Measurements from ENCODE around the gene ABHD12B. TPM values are rescaled to one million over a fixed set of nuclear protein-coding genes. Genes with fewer than 3 reads are reported as not detected.

Gene ABHD12B
- total RNA-seq: not detected

GRCh38 chr14:50871914-50872732 lies at the start of gene ABHD12B:
ABHD12B (plus strand) TSS chr14:50872053; CDS start chr14:50872175, 122 bp downstream.
- Mint-ChIP-seq H3K9me3 (no peaks in the 10 kb centered on the region), H3K27ac (no peak within 1 kb of the TSS), H3K36me3 (peaks cover 13 to 14% of the 10 kb centered on the region in 2 donors)
- ATAC-seq (no peak), DNase-seq (ENCODE audit: low spot score in 2 of 2) (no peak)

GRCh38 chr14:50822501-50823042 lies 49.3 kb upstream of the ABHD12B start:
- peaks cover 3 to 4% of the 10 kb centered on the region in 2 donors for H3K9me3 Mint-ChIP-seq
- ATAC-seq (peak; percentile 79 to 87), DNase-seq (ENCODE audit: low spot score in 2 of 2) (no peak)
- peaks cover 19 to 41% of the 10 kb centered on the region in 2 donors for H3K36me3 Mint-ChIP-seq
- peak overlapping the region; percentile 58 to 75 for H3K27ac Mint-ChIP-seq

GRCh38 chr14:50823051-50823761 lies 48.6 kb upstream of the ABHD12B start:
- DNase-seq (ENCODE audit: low spot score in 2 of 2): no peak
- H3K27ac Mint-ChIP-seq: peak overlapping the region; percentile 58 to 75
- peak; percentile 9 to 48 for ATAC-seq
- peaks cover 19 to 41% of the 10 kb centered on the region in 2 donors for H3K36me3 Mint-ChIP-seq
- H3K9me3 Mint-ChIP-seq: peaks cover 3 to 4% of the 10 kb centered on the region in 2 donors

- Mint-ChIP-seq H3K36me3 (peaks cover 15 to 43% of the 10 kb centered on the region in 2 donors), H3K9me3 (peaks cover 3 to 4% of the 10 kb centered on the region in 2 donors), H3K27ac (peak overlapping the region; percentile 46 to 75)
- no peak for DNase-seq (ENCODE audit: low spot score in 2 of 2)
- ATAC-seq: peak in 1 of 2 donors; percentile 21
These were observed 47.9 kb upstream of the ABHD12B start for GRCh38 chr14:50823762-50824636.

GRCh38 chr14:50825307-50825706 lies 46.5 kb upstream of the ABHD12B start:
- no peak for DNase-seq (ENCODE audit: low spot score in 2 of 2)
- H3K27ac Mint-ChIP-seq: no peak overlapping the region
- no peak for ATAC-seq
- H3K9me3 Mint-ChIP-seq: no peaks in the 10 kb centered on the region
- peaks cover 16 to 32% of the 10 kb centered on the region in 2 donors for H3K36me3 Mint-ChIP-seq

GRCh38 chr14:50826681-50827080 lies 45.2 kb upstream of the ABHD12B start:
- DNase-seq (ENCODE audit: low spot score in 2 of 2): no peak
- H3K36me3 Mint-ChIP-seq: peaks cover 13 to 21% of the 10 kb centered on the region in 2 donors
- no peak overlapping the region for H3K27ac Mint-ChIP-seq
- H3K9me3 Mint-ChIP-seq: no peaks in the 10 kb centered on the region
- ATAC-seq: no peak

GRCh38 chr14:50828721-50829488 lies 42.9 kb upstream of the ABHD12B start:
- ATAC-seq: no peak
- peak overlapping the region; percentile 23 to 74 for H3K27ac Mint-ChIP-seq
- H3K9me3 Mint-ChIP-seq: no peaks in the 10 kb centered on the region
- no peak for DNase-seq (ENCODE audit: low spot score in 2 of 2)
- H3K36me3 Mint-ChIP-seq: peaks cover 14 to 20% of the 10 kb centered on the region in 2 donors

GRCh38 chr14:50829489-50830043 lies 42.3 kb upstream of the ABHD12B start:
- Mint-ChIP-seq H3K9me3 (no peaks in the 10 kb centered on the region), H3K27ac (peak overlapping the region; percentile 74 to 93), H3K36me3 (peaks cover 14 to 20% of the 10 kb centered on the region in 2 donors)
- peak in 1 of 2 donors; percentile 3 for ATAC-seq
- DNase-seq (ENCODE audit: low spot score in 2 of 2): no peak

GRCh38 chr14:50830044-50830931 lies 41.6 kb upstream of the ABHD12B start:
- Mint-ChIP-seq H3K27ac (peak overlapping the region; percentile 74 to 93), H3K36me3 (peaks cover 14 to 20% of the 10 kb centered on the region in 2 donors), H3K9me3 (no peaks in the 10 kb centered on the region)
- ATAC-seq (peak; percentile 60 to 67), DNase-seq (ENCODE audit: low spot score in 2 of 2) (peak; percentile 63 to 73)

GRCh38 chr14:50830932-50831725 lies 40.7 kb upstream of the ABHD12B start, which contains the start of gene NIN:
NIN (minus strand) TSS chr14:50831162; CDS start chr14:50822056, 9,106 bp downstream.
- peak within 1 kb of the TSS; percentile 84 to 93 for H3K27ac Mint-ChIP-seq
- H3K9me3 Mint-ChIP-seq: no peaks in the 10 kb centered on the region
- DNase-seq (ENCODE audit: low spot score in 2 of 2): peak; percentile 76 to 78
- H3K36me3 Mint-ChIP-seq: peaks cover 14 to 20% of the 10 kb centered on the region in 2 donors
- ATAC-seq: peak; percentile 84 to 92

- Mint-ChIP-seq H3K27ac (peak overlapping the region; percentile 84 to 86), H3K9me3 (no peaks in the 10 kb centered on the region), H3K36me3 (peaks cover 14 to 18% of the 10 kb centered on the region in 2 donors)
- ATAC-seq: no peak
- DNase-seq (ENCODE audit: low spot score in 2 of 2): no peak
These were observed 40.1 kb upstream of the ABHD12B start for GRCh38 chr14:50831726-50832168.

- DNase-seq (ENCODE audit: low spot score in 2 of 2) (no peak), ATAC-seq (no peak)
- Mint-ChIP-seq H3K9me3 (no peaks in the 10 kb centered on the region), H3K36me3 (peaks cover 11 to 14% of the 10 kb centered on the region in 2 donors), H3K27ac (no peak overlapping the region)
These were observed 38.8 kb upstream of the ABHD12B start for GRCh38 chr14:50832935-50833630.

- DNase-seq (ENCODE audit: low spot score in 2 of 2): no peak
- no peaks in the 10 kb centered on the region for H3K9me3 Mint-ChIP-seq
- H3K36me3 Mint-ChIP-seq: peaks cover 0 to 11% of the 10 kb centered on the region in 2 donors
- ATAC-seq: no peak
- H3K27ac Mint-ChIP-seq: no peak overlapping the region
These were observed 37.0 kb upstream of the ABHD12B start for GRCh38 chr14:50834802-50835276.

Data from activated naive CD4-positive, alpha-beta T cell treated with anti-CD3 and anti-CD28 coated beads, Interleukin-2, amount 50 U/mL, for 72 hours (primary cell).